Heart right ventricle (tissue), 16 donors: ENCODE results near the gene MFSD12. TPM values are rescaled to one million over a fixed set of nuclear protein-coding genes. Genes with fewer than 3 reads are reported as not detected.
A peak's percentile ranks its signal among the peaks of the same experiment; 100 is the strongest.

Source experiments
- ATAC-seq, 8 donors: fragments of 200-7000 bp; cut with Tn5 transposase; one replicate each; pipeline ENCODE4 v1.9.1; 2020; ENCODE audit warnings: mild to moderate bottlenecking in 8 of 8, moderate library complexity in 8 of 8, moderate number of reproducible peaks in 1 of 8
- DNase-seq, 2 donors: peaks; one replicate each; pipeline ENCODE4 v3.0.0-alpha.2; 2020
- H3K27ac ChIP-seq, 10 donors: fragments of 200-600 bp; sonication (generic) in 2 of 10; one replicate each; pipeline versions ENCODE4 v1.5.0 to v1.8.0; 2020 to 2022; ENCODE audit warnings: mild to moderate bottlenecking in 3 of 10
- H3K27me3 ChIP-seq, 7 donors: fragments of 200-600 bp; one replicate each; pipeline ENCODE4 v1.8.0; 2021 to 2022; ENCODE audit warnings: mild to moderate bottlenecking in 2 of 7
- H3K36me3 ChIP-seq, 9 donors: fragments of 200-600 bp; sonication (generic) in 1 of 9; one replicate each; pipeline versions ENCODE4 v1.5.0 to v1.8.0; 2020 to 2022; ENCODE audit warnings: mild to moderate bottlenecking in 2 of 9
- H3K4me1 ChIP-seq, 9 donors: fragments of 200-600 bp; sonication (generic) in 1 of 9; one replicate each; pipeline versions ENCODE4 v1.5.0 to v1.8.0; 2020 to 2022; ENCODE audit warnings: mild to moderate bottlenecking in 4 of 9
- H3K4me3 ChIP-seq, 10 donors: fragments of 200-600 bp; sonication (generic) in 2 of 10; one replicate each; pipeline versions ENCODE4 v1.5.0 to v1.8.0; 2020 to 2022; ENCODE audit warnings: mild to moderate bottlenecking in 7 of 10, moderate library complexity in 2 of 10
- H3K9me3 ChIP-seq, 11 donors: fragments of 200-600 bp in 10 of 11; sonication (generic) in 2 of 11; one replicate each; pipeline versions ENCODE4 v1.5.0 to v1.8.0; 2013 to 2022; ENCODE audit warnings: mild to moderate bottlenecking in 2 of 11, control low read depth in 1 of 11, moderate library complexity in 1 of 11
- WGBS, 2 donors: extraction: QIAGEN DNeasy Blood & Tissue Kit; methylation state at CpG; one replicate each; pipeline ENCODE4 v1.1.7; 2013; ENCODE audit warnings: inconsistent platforms in 1 of 2; 5-methylcytosine and 5-hydroxymethylcytosine counted together
- intact Hi-C, 10 donors: fragments of 100-400 bp; cut with DNase I; formaldehyde crosslinking; loops; one replicate each; pipeline versions ENCODE4 v1.11.1 to v1.14.2; 2022
- polyA plus RNA-seq, 2 donors: library from polyadenylated mRNA; stranded (reverse); fragments of 200-250 nt; gene quantifications; one replicate each; pipeline ENCODE4 v1.2.3, GENCODE V29; 2013
- total RNA-seq, 10 donors: library from RNA; stranded (reverse); fragmentation: NEBNext Ultra II Directional in 3 of 10; extraction: Animal tissue kit (Norgen Biotek cat#: 25700) in 3 of 10; gene quantifications; one replicate each; pipeline versions ENCODE4 v1.2.1 to v1.2.4, GENCODE V29; 2021 to 2023
- TF ChIP-seq, protein P1 (sequence below), 9 donors: fragments of 200-600 bp; sonication (generic) in 2 of 9; IDR thresholded peaks; one replicate each; pipeline versions ENCODE4 v1.5.0 to v1.8.0; 2021 to 2022; ENCODE audit warnings: antibody characterized with exemption in 9 of 9, mild to moderate bottlenecking in 5 of 9, moderate library complexity in 1 of 9
- donor health status: Arrhythmogenic right ventricular cardiomyopathy.
- donor health status: ischemic (EF 13 %, LVEDD 7.1; RV severe dilation, severe dysfunction).
- donor health status: healthy with polysubstance abuse.
- donor health status: DM: no; HTN: yes; CAD: no.
- donor health status: DM: no; HTN: no; CAD: no.
- donor health status: ischemic (EF 25% LVEDD 6.9; RV normal size, moderate dysfunction).
- donor health status: ischemic (EF 25% LVEDD 5.7; RV mildly dilated, moderate dysfunction).
- donor health status: healthy.
- donor health status: DM: yes; HTN: yes; CAD: no.
- donor health status: Ischemic cardiomyopathy.
- donor health status: ischemic (EF 35%, LVEDD 5.7; RV mildly dilated, moderate dysfunction).
- donor health status: nonischemic (EF 11% LVEDD 7.7; RV severe dilation, severe dysfunction).
- donor health status: DM: yes; HTN: yes; CAD: no.
- donor health status: PGD.
- donor health status: ischemic (EF 29% LVEDD 5.4; RV normal size, mild dysfunction).
- donor health status: nonischemic (EF 23%, LVEDD 6.1; RV moderate dilation, normal function).

Gene MFSD12
- total and polyA plus RNA-seq, 12 donors = 11.6 to 43.2 (median 22.1) TPM

- peaks cover 0 to 26% (median 0%) of the 10 kb centered on the region in 9 donors for H3K36me3 ChIP-seq
- no peak for DNase-seq
- ATAC-seq = no peak
- no peaks in the 10 kb centered on the region for H3K9me3 ChIP-seq
- H3K4me1 ChIP-seq = peaks cover 0 to 4% (median 0%) of the 10 kb centered on the region in 9 donors
- H3K27me3 ChIP-seq = no peaks in the 10 kb centered on the region
- TF ChIP-seq, protein P1, sequence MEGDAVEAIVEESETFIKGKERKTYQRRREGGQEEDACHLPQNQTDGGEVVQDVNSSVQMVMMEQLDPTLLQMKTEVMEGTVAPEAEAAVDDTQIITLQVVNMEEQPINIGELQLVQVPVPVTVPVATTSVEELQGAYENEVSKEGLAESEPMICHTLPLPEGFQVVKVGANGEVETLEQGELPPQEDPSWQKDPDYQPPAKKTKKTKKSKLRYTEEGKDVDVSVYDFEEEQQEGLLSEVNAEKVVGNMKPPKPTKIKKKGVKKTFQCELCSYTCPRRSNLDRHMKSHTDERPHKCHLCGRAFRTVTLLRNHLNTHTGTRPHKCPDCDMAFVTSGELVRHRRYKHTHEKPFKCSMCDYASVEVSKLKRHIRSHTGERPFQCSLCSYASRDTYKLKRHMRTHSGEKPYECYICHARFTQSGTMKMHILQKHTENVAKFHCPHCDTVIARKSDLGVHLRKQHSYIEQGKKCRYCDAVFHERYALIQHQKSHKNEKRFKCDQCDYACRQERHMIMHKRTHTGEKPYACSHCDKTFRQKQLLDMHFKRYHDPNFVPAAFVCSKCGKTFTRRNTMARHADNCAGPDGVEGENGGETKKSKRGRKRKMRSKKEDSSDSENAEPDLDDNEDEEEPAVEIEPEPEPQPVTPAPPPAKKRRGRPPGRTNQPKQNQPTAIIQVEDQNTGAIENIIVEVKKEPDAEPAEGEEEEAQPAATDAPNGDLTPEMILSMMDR (IDR thresholded peaks at IDR 0.05) = no peak
- no peak overlapping the region for H3K4me3 ChIP-seq
- intact Hi-C loops = no loop called here
- 41 to 44% methylated on average over 11 of the region's 11 CpGs for WGBS, 2 donors
- no peak overlapping the region for H3K27ac ChIP-seq
Observed at GRCh38 chr19:3593156-3593555, 35.8 kb upstream of the MFSD12 start.

DNA sequence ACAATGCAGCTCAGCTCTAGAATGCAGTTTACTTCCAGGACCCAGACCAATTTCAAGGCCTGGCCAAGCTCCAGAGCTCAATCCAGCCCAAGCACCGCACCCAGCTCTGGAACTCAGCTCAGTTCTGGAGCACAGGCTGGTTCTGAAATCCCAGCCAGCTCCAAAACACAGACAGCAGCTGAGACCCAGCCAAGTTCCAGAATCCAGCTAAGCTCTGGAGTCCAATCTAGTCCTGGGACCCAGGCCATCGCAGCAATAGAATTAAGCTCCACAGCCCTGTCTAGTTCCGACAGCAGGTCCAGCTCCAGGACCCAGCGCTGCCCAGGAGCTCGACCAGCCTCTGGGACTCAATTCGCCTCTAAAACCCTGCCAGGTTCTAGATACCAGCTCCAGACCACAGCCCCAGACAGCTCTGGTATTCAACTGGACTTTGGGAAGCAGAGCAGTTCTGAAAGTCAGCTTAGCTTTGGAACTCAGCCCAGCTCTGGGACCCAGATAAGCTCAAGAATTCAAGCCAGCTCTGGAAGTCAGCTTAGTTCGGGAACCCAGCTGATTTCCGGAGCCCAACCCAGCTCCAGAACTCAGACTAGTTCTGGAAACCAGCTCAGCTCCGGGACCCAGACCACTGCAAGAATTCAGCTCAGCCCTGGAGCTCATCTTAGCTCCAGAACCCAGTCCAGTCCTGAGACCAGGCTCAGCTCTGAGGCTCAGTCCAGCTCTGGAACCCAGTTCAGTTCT lies 34.7 kb upstream of the MFSD12 start:
- H3K36me3 ChIP-seq = peaks cover 0 to 26% (median 0%) of the 10 kb centered on the region in 9 donors
- ATAC-seq (peak; percentile 24 to 72 (median 56)), DNase-seq (no peak)
- intact Hi-C loops = no loop called here
- WGBS, 2 donors = 65 to 72% methylated on average over 9 of the region's 9 CpGs
- peak overlapping the region in 1 of 10 donors; percentile 25 for H3K27ac ChIP-seq
- H3K4me3 ChIP-seq = no peak overlapping the region
- H3K9me3 ChIP-seq = no peaks in the 10 kb centered on the region
- peaks cover 0 to 7% (median 0%) of the 10 kb centered on the region in 9 donors for H3K4me1 ChIP-seq
- TF ChIP-seq, protein P1 (IDR thresholded peaks at IDR 0.05) = no peak
- no peaks in the 10 kb centered on the region for H3K27me3 ChIP-seq

- WGBS, 2 donors = 92 to 94% methylated on average over 8 of the region's 8 CpGs
- H3K27ac ChIP-seq = no peak overlapping the region
Observed at GRCh38 chr19:3590991-3591659, 33.7 kb upstream of the MFSD12 start.

GRCh38 chr19:3589949-3590348 lies 32.6 kb upstream of the MFSD12 start:
- TF ChIP-seq, protein P1 (IDR thresholded peaks at IDR 0.05) = no peak
- intact Hi-C loops = no loop called here
- whole genome bisulfite sequencing, 2 donors = 94 to 97% methylated on average over 22 of the region's 22 CpGs
- no peaks in the 10 kb centered on the region for H3K9me3 ChIP-seq
- no peak overlapping the region for H3K4me3 ChIP-seq
- peaks cover 0 to 19% (median 12%) of the 10 kb centered on the region in 9 donors for H3K4me1 ChIP-seq
- peaks cover 11 to 19% (median 14%) of the 10 kb centered on the region in 7 donors for H3K27me3 ChIP-seq
- H3K27ac ChIP-seq = no peak overlapping the region
- peaks cover 0 to 13% (median 0%) of the 10 kb centered on the region in 9 donors for H3K36me3 ChIP-seq
- DNase-seq = no peak
- no peak for ATAC-seq

More at GRCh38 chr19:3590991-3591659, 33.7 kb upstream of the MFSD12 start:
- ATAC-seq = no peak
- Histone ChIP-seq H3K9me3 (no peaks in the 10 kb centered on the region), H3K4me3 (no peak overlapping the region), H3K27me3 (peaks cover 0 to 7% (median 2%) of the 10 kb centered on the region in 7 donors), H3K4me1 (peaks cover 0 to 15% (median 7%) of the 10 kb centered on the region in 9 donors), H3K36me3 (peaks cover 0 to 22% (median 0%) of the 10 kb centered on the region in 9 donors)
- no peak for DNase-seq
- intact Hi-C loops = no loop called here
- TF ChIP-seq, protein P1 (IDR thresholded peaks at IDR 0.05) = no peak
